ENCODE results near the gene PPP2R3A.

PPP2R3A gene

GRCh38 chr3:135997554-135998320 is 32.2 kb downstream of the PPP2R3A start:
- TF ChIP-seq SIN3A (IDR thresholded peaks at IDR 0.05; ENCODE audit: borderline replicate concordance, insufficient read depth, low read length) = no peak
- no peak for TF ChIP-seq TAF1 (IDR thresholded peaks at IDR 0.05; ENCODE audit: borderline replicate concordance, insufficient read depth, low read length)
- no peak for TF ChIP-seq POLR2AphosphoS5 (IDR thresholded peaks at IDR 0.05; ENCODE audit: low read depth, low read length)

- TF ChIP-seq FOXP2 (optimal IDR thresholded peaks at IDR 0.05; ENCODE audit: borderline replicate concordance, extremely low read depth, extremely low read length, insufficient read depth) (no peak), POLR2AphosphoS5 (IDR thresholded peaks at IDR 0.05; ENCODE audit: low read depth, low read length) (no peak), REST (IDR thresholded peaks at IDR 0.05; ENCODE audit: insufficient read depth in 1 of 2, low read depth in 2 of 2, low read length in 2 of 2) (no peak), TAF1 (IDR thresholded peaks at IDR 0.05; ENCODE audit: borderline replicate concordance, insufficient read depth, low read length) (no peak), SIN3A (IDR thresholded peaks at IDR 0.05; ENCODE audit: borderline replicate concordance, insufficient read depth, low read length) (no peak)
These were observed 42.7 kb downstream of the PPP2R3A start for GRCh38 chr3:136008221-136008620.

GRCh38 chr3:136008732-136009470 is 43.4 kb downstream of the PPP2R3A start:
- TF ChIP-seq POLR2AphosphoS5 (IDR thresholded peaks at IDR 0.05; ENCODE audit: low read depth, low read length) (no peak), REST (IDR thresholded peaks at IDR 0.05; ENCODE audit: insufficient read depth in 1 of 2, low read depth in 2 of 2, low read length in 2 of 2) (no peak), FOXP2 (optimal IDR thresholded peaks at IDR 0.05; ENCODE audit: borderline replicate concordance, extremely low read depth, extremely low read length, insufficient read depth) (no peak), TAF1 (IDR thresholded peaks at IDR 0.05; ENCODE audit: borderline replicate concordance, insufficient read depth, low read length) (no peak), SIN3A (IDR thresholded peaks at IDR 0.05; ENCODE audit: borderline replicate concordance, insufficient read depth, low read length) (no peak)

- no peak for TF ChIP-seq TAF1 (IDR thresholded peaks at IDR 0.05; ENCODE audit: borderline replicate concordance, insufficient read depth, low read length)
- TF ChIP-seq FOXP2 (optimal IDR thresholded peaks at IDR 0.05; ENCODE audit: borderline replicate concordance, extremely low read depth, extremely low read length, insufficient read depth) = no peak
- no peak for TF ChIP-seq SIN3A (IDR thresholded peaks at IDR 0.05; ENCODE audit: borderline replicate concordance, insufficient read depth, low read length)
- no peak for TF ChIP-seq POLR2AphosphoS5 (IDR thresholded peaks at IDR 0.05; ENCODE audit: low read depth, low read length)
- TF ChIP-seq REST (IDR thresholded peaks at IDR 0.05; ENCODE audit: insufficient read depth in 1 of 2, low read depth in 2 of 2, low read length in 2 of 2) = no peak
These were observed 53.3 kb downstream of the PPP2R3A start for GRCh38 chr3:136018876-136019275.

GRCh38 chr3:136021803-136022202 is 56.3 kb downstream of the PPP2R3A start:
- TF ChIP-seq POLR2AphosphoS5 (IDR thresholded peaks at IDR 0.05; ENCODE audit: low read depth, low read length) (no peak), SIN3A (IDR thresholded peaks at IDR 0.05; ENCODE audit: borderline replicate concordance, insufficient read depth, low read length) (no peak), FOXP2 (optimal IDR thresholded peaks at IDR 0.05; ENCODE audit: borderline replicate concordance, extremely low read depth, extremely low read length, insufficient read depth) (no peak), TAF1 (IDR thresholded peaks at IDR 0.05; ENCODE audit: borderline replicate concordance, insufficient read depth, low read length) (no peak), REST (IDR thresholded peaks at IDR 0.05; ENCODE audit: insufficient read depth in 1 of 2, low read depth in 2 of 2, low read length in 2 of 2) (no peak)
